Measurements from ENCODE around the gene SLAMF8.

Gene SLAMF8

GRCh38 chr1:159873530-159874143, 47.0 kb downstream of the SLAMF8 start:
- DNase-seq (ENCODE audit: low read depth) = no peak

GRCh38 chr1:159877695-159878444, 51.2 kb downstream of the SLAMF8 start:
- Histone ChIP-seq H3K9ac (ENCODE audit: low read length) (no peak overlapping the region), H3K4me1 (ENCODE audit: control insufficient read depth, insufficient read depth, low read length) (peaks cover 25% of the 10 kb centered on the region), H3K27me3 (replicated peaks; ENCODE audit: control insufficient read depth, insufficient read depth, low read length) (no peaks in the 10 kb centered on the region), H3K36me3 (ENCODE audit: control insufficient read depth, insufficient read depth, low read length, severe bottlenecking) (no peaks in the 10 kb centered on the region), H3K4me3 (ENCODE audit: low read length) (no peak overlapping the region), H3K9me3 (ENCODE audit: control insufficient read depth, low read length) (no peaks in the 10 kb centered on the region)
- no peak for DNase-seq (ENCODE audit: low read depth)

More at GRCh38 chr1:159873530-159874143, 47.0 kb downstream of the SLAMF8 start:
- H3K9me3 ChIP-seq (ENCODE audit: control insufficient read depth, low read length) = no peaks in the 10 kb centered on the region
- no peak overlapping the region for H3K4me3 ChIP-seq (ENCODE audit: low read length)
- H3K4me1 ChIP-seq (ENCODE audit: control insufficient read depth, insufficient read depth, low read length) = peaks cover 9% of the 10 kb centered on the region
- no peaks in the 10 kb centered on the region for H3K36me3 ChIP-seq (ENCODE audit: control insufficient read depth, insufficient read depth, low read length, severe bottlenecking)
- H3K27me3 ChIP-seq (replicated peaks; ENCODE audit: control insufficient read depth, insufficient read depth, low read length) = no peaks in the 10 kb centered on the region
- no peak overlapping the region for H3K9ac ChIP-seq (ENCODE audit: low read length)

- no peak for DNase-seq (ENCODE audit: low read depth)
- H3K4me1 ChIP-seq (ENCODE audit: control insufficient read depth, insufficient read depth, low read length) = peaks cover 25% of the 10 kb centered on the region
- no peak overlapping the region for H3K4me3 ChIP-seq (ENCODE audit: low read length)
- H3K36me3 ChIP-seq (ENCODE audit: control insufficient read depth, insufficient read depth, low read length, severe bottlenecking) = no peaks in the 10 kb centered on the region
- H3K27me3 ChIP-seq (replicated peaks; ENCODE audit: control insufficient read depth, insufficient read depth, low read length) = no peaks in the 10 kb centered on the region
- no peaks in the 10 kb centered on the region for H3K9me3 ChIP-seq (ENCODE audit: control insufficient read depth, low read length)
- H3K9ac ChIP-seq (ENCODE audit: low read length) = no peak overlapping the region
Measured at GRCh38 chr1:159879136-159879535, 52.5 kb downstream of the SLAMF8 start.

GRCh38 chr1:159879977-159880376, 53.3 kb downstream of the SLAMF8 start:
- Histone ChIP-seq H3K27me3 (replicated peaks; ENCODE audit: control insufficient read depth, insufficient read depth, low read length) (no peaks in the 10 kb centered on the region), H3K9me3 (ENCODE audit: control insufficient read depth, low read length) (no peaks in the 10 kb centered on the region), H3K4me1 (ENCODE audit: control insufficient read depth, insufficient read depth, low read length) (peaks cover 25% of the 10 kb centered on the region), H3K4me3 (ENCODE audit: low read length) (no peak overlapping the region), H3K9ac (ENCODE audit: low read length) (no peak overlapping the region), H3K36me3 (ENCODE audit: control insufficient read depth, insufficient read depth, low read length, severe bottlenecking) (no peaks in the 10 kb centered on the region)
- DNase-seq (ENCODE audit: low read depth) = peak; percentile 81

- Histone ChIP-seq H3K9me3 (ENCODE audit: control insufficient read depth, low read length) (no peaks in the 10 kb centered on the region), H3K4me1 (ENCODE audit: control insufficient read depth, insufficient read depth, low read length) (peaks cover 25% of the 10 kb centered on the region), H3K36me3 (ENCODE audit: control insufficient read depth, insufficient read depth, low read length, severe bottlenecking) (no peaks in the 10 kb centered on the region), H3K27me3 (replicated peaks; ENCODE audit: control insufficient read depth, insufficient read depth, low read length) (no peaks in the 10 kb centered on the region), H3K4me3 (ENCODE audit: low read length) (no peak overlapping the region), H3K9ac (ENCODE audit: low read length) (no peak overlapping the region)
- no peak for DNase-seq (ENCODE audit: low read depth)
Measured at GRCh38 chr1:159880430-159880829, 53.8 kb downstream of the SLAMF8 start.

GRCh38 chr1:159881622-159882526, 55.2 kb downstream of the SLAMF8 start:
- Histone ChIP-seq H3K36me3 (ENCODE audit: control insufficient read depth, insufficient read depth, low read length, severe bottlenecking) (no peaks in the 10 kb centered on the region), H3K27me3 (replicated peaks; ENCODE audit: control insufficient read depth, insufficient read depth, low read length) (no peaks in the 10 kb centered on the region), H3K4me1 (ENCODE audit: control insufficient read depth, insufficient read depth, low read length) (peaks cover 25% of the 10 kb centered on the region), H3K4me3 (ENCODE audit: low read length) (no peak overlapping the region), H3K9ac (ENCODE audit: low read length) (no peak overlapping the region), H3K9me3 (ENCODE audit: control insufficient read depth, low read length) (no peaks in the 10 kb centered on the region)
- peak; percentile 64 for DNase-seq (ENCODE audit: low read depth)

GRCh38 chr1:159882527-159882862, 55.8 kb downstream of the SLAMF8 start:
- no peaks in the 10 kb centered on the region for H3K9me3 ChIP-seq (ENCODE audit: control insufficient read depth, low read length)
- no peaks in the 10 kb centered on the region for H3K27me3 ChIP-seq (replicated peaks; ENCODE audit: control insufficient read depth, insufficient read depth, low read length)
- H3K9ac ChIP-seq (ENCODE audit: low read length) = no peak overlapping the region
- peak; percentile 14 for DNase-seq (ENCODE audit: low read depth)
- H3K36me3 ChIP-seq (ENCODE audit: control insufficient read depth, insufficient read depth, low read length, severe bottlenecking) = no peaks in the 10 kb centered on the region
- no peak overlapping the region for H3K4me3 ChIP-seq (ENCODE audit: low read length)
- peaks cover 25% of the 10 kb centered on the region for H3K4me1 ChIP-seq (ENCODE audit: control insufficient read depth, insufficient read depth, low read length)

GRCh38 chr1:159883134-159883533, 56.5 kb downstream of the SLAMF8 start:
- DNase-seq (ENCODE audit: low read depth) = no peak
- H3K4me1 ChIP-seq (ENCODE audit: control insufficient read depth, insufficient read depth, low read length) = peaks cover 25% of the 10 kb centered on the region

GRCh38 chr1:159884296-159884695, 57.6 kb downstream of the SLAMF8 start:
- no peak overlapping the region for H3K4me3 ChIP-seq (ENCODE audit: low read length)
- H3K9ac ChIP-seq (ENCODE audit: low read length) = no peak overlapping the region
- H3K9me3 ChIP-seq (ENCODE audit: control insufficient read depth, low read length) = no peaks in the 10 kb centered on the region
- H3K27me3 ChIP-seq (replicated peaks; ENCODE audit: control insufficient read depth, insufficient read depth, low read length) = no peaks in the 10 kb centered on the region
- no peak for DNase-seq (ENCODE audit: low read depth)
- H3K36me3 ChIP-seq (ENCODE audit: control insufficient read depth, insufficient read depth, low read length, severe bottlenecking) = no peaks in the 10 kb centered on the region
- H3K4me1 ChIP-seq (ENCODE audit: control insufficient read depth, insufficient read depth, low read length) = peaks cover 26% of the 10 kb centered on the region

More at GRCh38 chr1:159883134-159883533, 56.5 kb downstream of the SLAMF8 start:
- no peaks in the 10 kb centered on the region for H3K36me3 ChIP-seq (ENCODE audit: control insufficient read depth, insufficient read depth, low read length, severe bottlenecking)
- no peaks in the 10 kb centered on the region for H3K27me3 ChIP-seq (replicated peaks; ENCODE audit: control insufficient read depth, insufficient read depth, low read length)
- H3K9ac ChIP-seq (ENCODE audit: low read length) = no peak overlapping the region
- H3K9me3 ChIP-seq (ENCODE audit: control insufficient read depth, low read length) = no peaks in the 10 kb centered on the region
- H3K4me3 ChIP-seq (ENCODE audit: low read length) = no peak overlapping the region

Measured in adipocyte (in vitro differentiated cells).